ENCODE results near the gene MUC6.

MUC6 gene

GRCh38 chr11:1038361-1038760 lies 1.8 kb upstream of the MUC6 start:
- no peak for DNase-seq (ENCODE audit: low read depth)

GRCh38 chr11:1037506-1038055 lies 1.1 kb upstream of the MUC6 start:
- DNase-seq (ENCODE audit: low read depth) = no peak

GRCh38 chr11:1036931-1037330 lies 413 bp upstream of the MUC6 start:
- DNase-seq (ENCODE audit: low read depth) = no peak

GRCh38 chr11:1035577-1036283 lies 788 bp downstream of the MUC6 start:
- DNase-seq (ENCODE audit: low read depth) = no peak

GRCh38 chr11:1034456-1035295 lies 1.8 kb downstream of the MUC6 start:
- DNase-seq (ENCODE audit: low read depth) = no peak

GRCh38 chr11:1034001-1034400 lies 2.5 kb downstream of the MUC6 start:
- no peak for DNase-seq (ENCODE audit: low read depth)

GRCh38 chr11:1033016-1033798 lies 3.3 kb downstream of the MUC6 start:
- no peak for DNase-seq (ENCODE audit: low read depth)

- DNase-seq (ENCODE audit: low read depth) = no peak
Measured at GRCh38 chr11:1032310-1032891, 4.1 kb downstream of the MUC6 start.

- no peak for DNase-seq (ENCODE audit: low read depth)
Measured at GRCh38 chr11:1031121-1031899, 5.2 kb downstream of the MUC6 start.

- no peak for DNase-seq (ENCODE audit: low read depth)
Measured at GRCh38 chr11:1030556-1030955, 6.0 kb downstream of the MUC6 start.

GRCh38 chr11:1030086-1030485 lies 6.4 kb downstream of the MUC6 start:
- no peak for DNase-seq (ENCODE audit: low read depth)

GRCh38 chr11:1029654-1030053 lies 6.9 kb downstream of the MUC6 start:
- no peak for DNase-seq (ENCODE audit: low read depth)

- DNase-seq (ENCODE audit: low read depth) = no peak
Measured at GRCh38 chr11:1029051-1029450, 7.5 kb downstream of the MUC6 start.

- no peak for DNase-seq (ENCODE audit: low read depth)
Measured at GRCh38 chr11:1028616-1029015, 7.9 kb downstream of the MUC6 start.

- DNase-seq (ENCODE audit: low read depth) = no peak
Measured at GRCh38 chr11:1028291-1028540, 8.3 kb downstream of the MUC6 start.

- DNase-seq (ENCODE audit: low read depth) = no peak
Measured at GRCh38 chr11:1027483-1028290, 8.8 kb downstream of the MUC6 start.

- DNase-seq (ENCODE audit: low read depth) = no peak
Measured at GRCh38 chr11:1026641-1027482, 9.7 kb downstream of the MUC6 start.

GRCh38 chr11:1026163-1026450 lies 10.4 kb downstream of the MUC6 start:
- no peak for DNase-seq (ENCODE audit: low read depth)

- DNase-seq (ENCODE audit: low read depth) = no peak
Measured at GRCh38 chr11:1025410-1026162, 10.9 kb downstream of the MUC6 start.

Measured in T-helper 22 cell (primary cell).